DND-41 (cell line): ENCODE measurements around the gene ARHGEF4.

Experiments used
- EZH2 ChIP-seq: IDR thresholded peaks from 3 replicates; pipeline ENCODE4 v1.6.1; 2012; ENCODE audit warnings: borderline replicate concordance, low read depth, mild to moderate bottlenecking, moderate library complexity, low read length, inconsistent platforms; ENCODE audit not compliant: severe bottlenecking
- TF ChIP-seq, protein P1 (sequence below): IDR thresholded peaks from 2 replicates; pipeline ENCODE4 v1.5.1; 2012; ENCODE audit warnings: borderline replicate concordance, low read length, moderate library complexity, mild to moderate bottlenecking; ENCODE audit not compliant: poor library complexity, severe bottlenecking; ENCODE audit errors: extremely low read depth

DNA sequence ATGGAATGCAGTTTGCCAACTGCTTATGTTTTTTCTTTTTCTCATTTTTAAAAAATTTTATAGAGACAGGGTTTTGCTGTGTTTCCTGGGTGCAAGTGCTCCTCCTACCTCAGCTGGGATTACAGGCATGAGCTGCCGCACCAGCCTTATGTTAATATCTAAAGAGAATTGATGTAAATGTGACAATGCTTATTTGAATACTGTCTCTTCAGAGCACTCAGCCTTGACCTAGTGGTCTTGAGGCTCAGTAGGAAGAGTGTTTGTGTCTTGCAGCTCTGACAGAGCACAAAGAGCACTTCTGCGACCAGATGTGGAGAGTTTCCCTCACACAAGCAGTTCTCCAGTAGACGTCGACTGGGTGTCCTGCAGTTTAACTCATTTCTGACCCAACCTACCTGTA, 55.3 kb downstream of the ARHGEF4 start:
- TF ChIP-seq, protein P1, sequence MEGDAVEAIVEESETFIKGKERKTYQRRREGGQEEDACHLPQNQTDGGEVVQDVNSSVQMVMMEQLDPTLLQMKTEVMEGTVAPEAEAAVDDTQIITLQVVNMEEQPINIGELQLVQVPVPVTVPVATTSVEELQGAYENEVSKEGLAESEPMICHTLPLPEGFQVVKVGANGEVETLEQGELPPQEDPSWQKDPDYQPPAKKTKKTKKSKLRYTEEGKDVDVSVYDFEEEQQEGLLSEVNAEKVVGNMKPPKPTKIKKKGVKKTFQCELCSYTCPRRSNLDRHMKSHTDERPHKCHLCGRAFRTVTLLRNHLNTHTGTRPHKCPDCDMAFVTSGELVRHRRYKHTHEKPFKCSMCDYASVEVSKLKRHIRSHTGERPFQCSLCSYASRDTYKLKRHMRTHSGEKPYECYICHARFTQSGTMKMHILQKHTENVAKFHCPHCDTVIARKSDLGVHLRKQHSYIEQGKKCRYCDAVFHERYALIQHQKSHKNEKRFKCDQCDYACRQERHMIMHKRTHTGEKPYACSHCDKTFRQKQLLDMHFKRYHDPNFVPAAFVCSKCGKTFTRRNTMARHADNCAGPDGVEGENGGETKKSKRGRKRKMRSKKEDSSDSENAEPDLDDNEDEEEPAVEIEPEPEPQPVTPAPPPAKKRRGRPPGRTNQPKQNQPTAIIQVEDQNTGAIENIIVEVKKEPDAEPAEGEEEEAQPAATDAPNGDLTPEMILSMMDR = no peak
- no peak for TF ChIP-seq EZH2
